ENCODE results near the gene CUEDC1.

CUEDC1 gene

GRCh38 chr17:57955183-57955931, at the start of gene CUEDC1:
Gene CUEDC1 (minus strand): TSS chr17:57955412. CDS start chr17:57885564, 69,848 bp downstream.
- DNase-seq, result peak; percentile 15

GRCh38 chr17:58004060-58004459, 48.8 kb upstream of the CUEDC1 start:
- DNase-seq, result no peak

GRCh38 chr17:58002973-58003372, 47.8 kb upstream of the CUEDC1 start:
- no peak for DNase-seq

GRCh38 chr17:58002154-58002948, 47.1 kb upstream of the CUEDC1 start:
- DNase-seq, result no peak

GRCh38 chr17:58001461-58002124, 46.4 kb upstream of the CUEDC1 start:
- no peak for DNase-seq

- peak; percentile 9 for DNase-seq
Measured at GRCh38 chr17:57999496-58000017, 44.3 kb upstream of the CUEDC1 start.

- DNase-seq, result no peak
Measured at GRCh38 chr17:57999010-57999495, 43.8 kb upstream of the CUEDC1 start.

- DNase-seq, result no peak
Measured at GRCh38 chr17:57997085-57997809, 42.0 kb upstream of the CUEDC1 start.

GRCh38 chr17:57995076-57995956, 40.1 kb upstream of the CUEDC1 start:
- DNase-seq, result peak; percentile 67

- no peak for DNase-seq
Measured at GRCh38 chr17:57994436-57994835, 39.2 kb upstream of the CUEDC1 start.

GRCh38 chr17:57993471-57994365, 38.5 kb upstream of the CUEDC1 start:
- peak; percentile 47 for DNase-seq

GRCh38 chr17:57991537-57991936, 36.3 kb upstream of the CUEDC1 start:
- no peak for DNase-seq

- DNase-seq, result no peak
Measured at GRCh38 chr17:57990037-57990436, 34.8 kb upstream of the CUEDC1 start.

GRCh38 chr17:57988301-57989250, 33.4 kb upstream of the CUEDC1 start:
- DNase-seq, result peak; percentile 61

GRCh38 chr17:57987581-57988300, 32.5 kb upstream of the CUEDC1 start, which contains the start of gene VEZF1:
Gene VEZF1 (minus strand): TSS chr17:57988254. CDS start chr17:57988111, 143 bp downstream.
- peak; percentile 74 for DNase-seq

- DNase-seq, result no peak
Measured at GRCh38 chr17:57986841-57987580, 31.8 kb upstream of the CUEDC1 start.

- DNase-seq, result no peak
Measured at GRCh38 chr17:57985675-57985974, 30.4 kb upstream of the CUEDC1 start.
